Endodermal cell (in vitro differentiated cells): ENCODE data around the gene ZNF214. TPM values are rescaled to one million over a fixed set of nuclear protein-coding genes. Genes with fewer than 3 reads are reported as not detected.

Source experiments
- DNase-seq: peaks from one replicate; pipeline ENCODE4 v3.0.0-alpha.2; 2017
- H3K27ac ChIP-seq: 2 replicates; pipeline ENCODE4 v1.5.1; 2013; ENCODE audit warnings: mild to moderate bottlenecking, low read depth, low read length, moderate library complexity
- H3K27me3 ChIP-seq: 2 replicates; pipeline ENCODE4 v1.6.1; 2013; ENCODE audit warnings: mild to moderate bottlenecking, low read length, moderate library complexity; ENCODE audit not compliant: insufficient read depth, control insufficient read depth, poor library complexity, severe bottlenecking
- H3K36me3 ChIP-seq: 2 replicates; pipeline ENCODE4 v1.7.0; 2013; ENCODE audit warnings: mild to moderate bottlenecking, low read length, moderate library complexity; ENCODE audit not compliant: control insufficient read depth, insufficient read depth
- H3K4me1 ChIP-seq: one replicate; pipeline ENCODE4 v1.7.0; 2013; ENCODE audit warnings: low read length; ENCODE audit not compliant: control insufficient read depth, insufficient read depth
- H3K4me3 ChIP-seq: 2 replicates; pipeline ENCODE4 v1.5.1; 2013; ENCODE audit warnings: mild to moderate bottlenecking, low read length, moderate library complexity
- H3K9ac ChIP-seq: 2 replicates; pipeline ENCODE4 v1.6.1; 2013; ENCODE audit warnings: mild to moderate bottlenecking, low read length, moderate library complexity; ENCODE audit not compliant: poor library complexity, severe bottlenecking; ENCODE audit errors: extremely low read depth
- H3K9me3 ChIP-seq: 2 replicates; pipeline ENCODE4 v1.6.1; 2013; ENCODE audit warnings: mild to moderate bottlenecking, low read length, moderate library complexity; ENCODE audit not compliant: control insufficient read depth
- H3K27ac Mint-ChIP-seq: 2 replicates; pipeline ENCODE4 v1.8.0; 2020; ENCODE audit warnings: mixed read lengths
- H3K27me3 Mint-ChIP-seq: 2 replicates; pipeline ENCODE4 v1.8.0; 2021; ENCODE audit warnings: mild to moderate bottlenecking, mixed read lengths; ENCODE audit not compliant: insufficient read depth
- H3K36me3 Mint-ChIP-seq: 2 replicates; pipeline ENCODE4 v1.8.0; 2020; ENCODE audit warnings: low read depth, mixed read lengths
- H3K4me1 Mint-ChIP-seq: 2 replicates; pipeline ENCODE4 v1.8.0; 2020; ENCODE audit warnings: mixed read lengths
- H3K4me3 Mint-ChIP-seq: 2 replicates; pipeline ENCODE4 v1.8.0; 2020; ENCODE audit warnings: mild to moderate bottlenecking, moderate library complexity, mixed read lengths
- H3K9me3 Mint-ChIP-seq: 2 replicates; pipeline ENCODE4 v1.8.0; 2020; ENCODE audit warnings: mild to moderate bottlenecking, mixed read lengths
- CTCF ChIP-seq: fragments of 200-600 bp; sonication (generic); conservative IDR thresholded peaks from 2 replicates; pipeline ENCODE4 v1.5.0; 2021; ENCODE audit warnings: antibody characterized with exemption, mild to moderate bottlenecking
- WGBS, 2 experiments: methylation state at CpG; one replicate each; pipeline versions ENCODE4 v1.1.5 to v1.1.7; 2013; ENCODE audit warnings: missing lambda C conversion rate in 2 of 2, mixed read lengths in 1 of 2; ENCODE audit not compliant: insufficient coverage in 1 of 2, insufficient read length in 1 of 2; 5-methylcytosine and 5-hydroxymethylcytosine counted together
- total RNA-seq, 2 donors: library from RNA; stranded (reverse); fragmentation: NEBNext Ultra II Directional in 1 of 2; extraction: Animal tissue kit (Norgen Biotek cat#: 25700) in 1 of 2; gene quantifications; 2 replicates in 1 of 2; 3 replicates in 1 of 2; pipeline ENCODE4 v1.2.1, GENCODE V29; 2021

ZNF214 gene
- total RNA-seq, 2 donors from 2014 or later = 8.0 to 10.8 TPM

- no peak for DNase-seq
- H3K4me1 ChIP-seq = no peaks in the 10 kb centered on the region
- 80 to 81% methylated on average over 10 to 11 of the region's 11 CpGs for WGBS, 2 experiments
- no peaks in the 10 kb centered on the region for H3K4me1 Mint-ChIP-seq
- no peak overlapping the region for H3K27ac ChIP-seq
- no peak overlapping the region for H3K9ac ChIP-seq
- H3K27ac Mint-ChIP-seq = no peak overlapping the region
- H3K27me3 Mint-ChIP-seq = no peaks in the 10 kb centered on the region
- no peak for TF ChIP-seq CTCF
- no peaks in the 10 kb centered on the region for H3K36me3 ChIP-seq
- no peaks in the 10 kb centered on the region for H3K9me3 Mint-ChIP-seq
- no peaks in the 10 kb centered on the region for H3K36me3 Mint-ChIP-seq
- no peaks in the 10 kb centered on the region for H3K9me3 ChIP-seq
- H3K4me3 Mint-ChIP-seq = no peak overlapping the region
- no peaks in the 10 kb centered on the region for H3K27me3 ChIP-seq
- H3K4me3 ChIP-seq = no peak overlapping the region
Observed at GRCh38 chr11:6992457-6993417, 27.4 kb downstream of the ZNF214 start.

- Histone ChIP-seq H3K9ac (no peak overlapping the region), H3K27me3 (no peaks in the 10 kb centered on the region), H3K36me3 (no peaks in the 10 kb centered on the region), H3K9me3 (no peaks in the 10 kb centered on the region), H3K4me1 (no peaks in the 10 kb centered on the region), H3K27ac (no peak overlapping the region), H3K4me3 (no peak overlapping the region)
- Mint-ChIP-seq H3K27ac (no peak overlapping the region), H3K4me1 (no peaks in the 10 kb centered on the region), H3K9me3 (no peaks in the 10 kb centered on the region), H3K27me3 (no peaks in the 10 kb centered on the region), H3K36me3 (no peaks in the 10 kb centered on the region), H3K4me3 (no peak overlapping the region)
- WGBS, 2 experiments = 81 to 88% methylated on average over 1 to 2 of the region's 2 CpGs
- DNase-seq = no peak
- no peak for TF ChIP-seq CTCF
Observed at GRCh38 chr11:6992026-6992425, 28.1 kb downstream of the ZNF214 start.

- H3K4me3 Mint-ChIP-seq = no peak overlapping the region
- 84 to 87% methylated on average over 3 to 6 of the region's 6 CpGs for WGBS, 2 experiments
Observed at GRCh38 chr11:6991227-6991626, 28.9 kb downstream of the ZNF214 start.

More at GRCh38 chr11:6991227-6991626, 28.9 kb downstream of the ZNF214 start:
- Histone ChIP-seq H3K36me3 (no peaks in the 10 kb centered on the region), H3K9me3 (no peaks in the 10 kb centered on the region), H3K4me1 (no peaks in the 10 kb centered on the region), H3K4me3 (no peak overlapping the region), H3K27me3 (no peaks in the 10 kb centered on the region), H3K9ac (no peak overlapping the region), H3K27ac (no peak overlapping the region)
- H3K9me3 Mint-ChIP-seq = no peaks in the 10 kb centered on the region
- H3K27me3 Mint-ChIP-seq = no peaks in the 10 kb centered on the region
- H3K27ac Mint-ChIP-seq = no peak overlapping the region
- no peak for DNase-seq
- TF ChIP-seq CTCF = no peak
- no peaks in the 10 kb centered on the region for H3K36me3 Mint-ChIP-seq
- no peaks in the 10 kb centered on the region for H3K4me1 Mint-ChIP-seq
